Effector memory CD4-positive, alpha-beta T cell (primary cell): ENCODE results near the gene NDUFA11.
A peak's percentile ranks its signal among the peaks of the same experiment; 100 is the strongest.

Experiments
- DNase-seq, 3 donors: peaks; one replicate each; pipeline ENCODE4 v3.0.0-alpha.2; 2020
- H3K27ac ChIP-seq: 2 replicates; pipeline ENCODE4 v1.7.0; 2013; ENCODE audit warnings: mild to moderate bottlenecking, low read length, moderate library complexity; ENCODE audit not compliant: insufficient read depth, poor library complexity, severe bottlenecking
- H3K27me3 ChIP-seq: replicated peaks from 2 replicates; pipeline ENCODE4 v1.7.0; 2013; ENCODE audit warnings: mild to moderate bottlenecking, low read length; ENCODE audit not compliant: insufficient read depth, control insufficient read depth, poor library complexity, severe bottlenecking
- H3K36me3 ChIP-seq: 2 replicates; pipeline ENCODE4 v1.7.0; 2013; ENCODE audit warnings: mild to moderate bottlenecking, low read length, moderate library complexity; ENCODE audit not compliant: control insufficient read depth, insufficient read depth
- H3K4me1 ChIP-seq: 2 replicates; pipeline ENCODE4 v1.7.0; 2013; ENCODE audit warnings: low read length, mild to moderate bottlenecking; ENCODE audit not compliant: control insufficient read depth, insufficient read depth, poor library complexity, severe bottlenecking
- H3K4me3 ChIP-seq: 2 replicates; pipeline ENCODE4 v1.7.0; 2013; ENCODE audit warnings: low read length, low read depth, mild to moderate bottlenecking; ENCODE audit not compliant: insufficient read depth, poor library complexity, severe bottlenecking
- H3K9me3 ChIP-seq: 2 replicates; pipeline ENCODE4 v1.7.0; 2013; ENCODE audit warnings: mild to moderate bottlenecking, low read length, moderate library complexity; ENCODE audit not compliant: control insufficient read depth

NDUFA11 gene

DNA sequence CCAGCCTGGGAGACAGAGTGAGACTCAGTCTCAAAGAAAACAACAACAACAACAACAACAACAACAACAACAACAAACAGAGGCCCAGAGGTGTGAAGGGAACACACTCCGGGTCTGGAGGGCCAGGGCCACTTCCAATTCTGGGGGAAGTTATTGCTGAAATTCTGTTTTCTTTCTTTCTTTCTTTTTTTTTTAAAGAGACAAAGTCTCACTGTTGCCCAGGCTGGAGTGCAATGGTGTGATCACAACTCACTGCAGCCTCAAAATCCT is 7.0 kb upstream of the NDUFA11 start:
- Histone ChIP-seq H3K27me3 (no peaks in the 10 kb centered on the region), H3K4me3 (no peak overlapping the region), H3K36me3 (peaks cover 22% of the 10 kb centered on the region), H3K4me1 (peaks cover 4% of the 10 kb centered on the region), H3K9me3 (no peaks in the 10 kb centered on the region), H3K27ac (no peak overlapping the region)
- DNase-seq, result no peak

DNA sequence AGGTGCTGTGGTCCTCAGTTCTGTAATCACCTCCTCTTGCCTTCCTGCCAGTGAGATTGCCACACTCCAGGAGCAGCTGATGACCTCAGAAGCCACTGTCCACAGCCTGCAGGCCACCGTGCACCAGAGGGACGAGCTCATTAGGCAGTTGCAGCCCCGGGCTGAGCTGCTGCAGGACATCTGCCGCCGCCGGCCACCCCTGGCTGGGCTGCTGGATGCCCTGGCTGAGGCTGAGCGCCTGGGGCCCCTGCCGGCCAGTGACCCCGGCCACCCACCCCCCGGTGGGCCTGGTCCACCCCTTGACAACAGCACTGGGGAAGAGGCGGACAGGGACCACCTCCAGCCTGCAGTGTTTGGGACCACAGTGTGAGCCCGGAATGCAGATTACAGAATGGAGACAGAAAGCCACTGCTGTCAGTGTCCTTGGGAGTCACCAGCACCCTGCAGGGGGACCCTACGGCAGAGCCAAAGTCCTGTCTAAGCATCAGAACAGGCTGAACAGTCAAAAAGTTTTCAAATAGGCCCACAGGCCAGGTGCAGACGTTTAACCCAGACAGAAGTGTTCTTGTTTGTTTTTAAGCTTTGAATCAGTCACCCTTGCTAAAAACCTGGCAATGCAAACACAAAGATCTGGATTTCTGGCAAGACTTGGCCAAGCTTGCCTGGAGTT is 5.3 kb upstream of the NDUFA11 start:
- Histone ChIP-seq H3K27me3 (no peaks in the 10 kb centered on the region), H3K4me1 (peaks cover 6% of the 10 kb centered on the region), H3K4me3 (no peak overlapping the region), H3K27ac (no peak overlapping the region), H3K36me3 (peaks cover 14% of the 10 kb centered on the region), H3K9me3 (no peaks in the 10 kb centered on the region)
- no peak for DNase-seq

DNA sequence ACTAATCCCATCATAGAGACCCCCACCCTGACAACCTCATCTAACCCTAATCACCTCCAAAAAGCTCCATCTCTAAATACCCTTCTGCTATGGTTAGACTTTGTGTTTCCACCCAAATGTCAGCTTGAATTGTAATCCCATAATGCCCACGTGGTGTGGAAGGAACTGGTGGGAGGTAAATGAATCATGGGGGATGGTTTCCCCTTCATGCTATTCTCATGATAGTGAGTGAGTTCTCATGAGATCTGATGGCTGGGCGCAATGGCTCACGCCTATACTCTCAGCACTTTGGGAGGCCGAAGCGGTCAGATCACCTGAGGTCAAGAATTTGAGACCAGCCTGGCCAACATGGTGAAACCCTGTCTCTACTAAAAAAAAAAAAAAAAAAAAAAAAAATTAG is 3.7 kb upstream of the NDUFA11 start:
- peaks cover 13% of the 10 kb centered on the region for H3K4me1 ChIP-seq
- H3K9me3 ChIP-seq, result no peaks in the 10 kb centered on the region
- H3K27ac ChIP-seq, result no peak overlapping the region
- H3K4me3 ChIP-seq, result no peak overlapping the region
- DNase-seq, result no peak
- H3K36me3 ChIP-seq, result peaks cover 14% of the 10 kb centered on the region
- H3K27me3 ChIP-seq, result no peaks in the 10 kb centered on the region

DNA sequence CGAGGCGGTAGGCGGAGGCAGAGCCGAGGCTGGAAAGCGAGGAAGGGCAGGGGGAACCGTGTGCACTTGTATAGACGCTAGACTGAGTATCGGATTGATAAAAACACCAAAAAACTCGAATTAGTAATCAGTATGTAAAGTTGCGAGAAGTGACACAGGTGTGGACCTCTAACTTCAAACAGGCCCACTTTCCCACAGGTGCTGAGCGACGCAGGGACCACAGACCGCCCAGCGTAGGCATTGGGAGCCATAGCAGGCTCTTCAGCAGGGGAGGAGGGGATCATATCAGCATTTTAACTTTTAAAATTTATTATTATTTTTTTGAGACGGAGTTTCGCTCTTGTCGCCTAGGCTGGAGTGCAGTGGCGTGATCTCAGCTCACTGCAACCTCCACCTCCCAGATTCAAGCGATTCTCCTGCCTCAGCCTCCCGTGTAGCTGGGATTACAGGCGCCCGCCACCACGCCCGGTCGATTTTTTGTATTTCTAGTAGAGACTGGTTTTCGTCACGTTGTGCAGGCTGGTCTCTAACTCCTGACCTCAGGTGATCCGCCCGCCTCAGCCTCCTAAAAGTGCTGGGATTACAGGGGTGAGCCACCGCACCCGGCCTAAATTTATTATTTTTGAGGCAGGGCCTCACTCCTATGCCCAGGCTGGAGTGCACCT is 1.7 kb upstream of the NDUFA11 start:
- no peaks in the 10 kb centered on the region for H3K9me3 ChIP-seq
- H3K27ac ChIP-seq, result peak overlapping the region; percentile 72
- H3K4me1 ChIP-seq, result peaks cover 13% of the 10 kb centered on the region
- H3K4me3 ChIP-seq, result peak overlapping the region; percentile 81
- peaks cover 14% of the 10 kb centered on the region for H3K36me3 ChIP-seq
- DNase-seq, result peak in 1 of 3 donors; percentile 2
- no peaks in the 10 kb centered on the region for H3K27me3 ChIP-seq

DNA sequence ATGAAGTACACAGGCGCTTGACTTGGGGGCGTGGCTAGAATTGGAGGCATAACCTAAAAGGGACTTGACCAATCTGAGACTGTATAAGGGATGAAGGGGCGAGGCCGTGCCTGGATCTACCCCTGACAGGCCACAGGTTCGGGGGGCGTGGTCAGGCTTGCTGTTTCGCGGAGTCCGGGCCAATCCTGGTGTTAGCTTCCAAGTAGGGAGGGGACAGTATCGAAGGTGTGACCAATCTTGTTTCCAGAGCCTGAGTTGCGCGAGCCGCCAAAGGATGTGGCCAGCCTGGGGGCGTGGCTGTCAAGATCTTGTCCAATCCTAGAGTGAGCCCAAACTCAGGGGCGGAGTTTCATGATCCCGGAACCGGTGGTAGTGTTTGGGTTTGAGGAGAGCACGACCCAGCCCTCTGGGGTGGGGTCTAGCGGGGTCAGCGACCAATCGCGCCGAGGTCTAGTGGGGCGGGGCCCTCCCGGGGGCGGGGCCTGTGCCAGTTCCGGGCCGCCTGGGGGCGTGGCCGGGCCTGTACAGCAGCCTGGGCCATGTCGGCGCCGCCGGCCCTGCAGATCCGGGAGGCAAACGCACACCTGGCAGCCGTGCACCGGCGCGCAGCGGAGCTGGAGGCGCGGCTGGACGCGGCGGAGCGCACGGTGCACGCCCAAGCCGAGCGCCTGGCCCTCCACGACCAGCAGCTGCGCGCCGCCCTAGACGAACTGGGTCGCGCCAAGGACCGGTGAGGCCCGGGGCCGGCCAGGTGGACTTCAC is 943 bp upstream of the NDUFA11 start, which contains the start of gene VMAC:
VMAC (plus strand) TSS at position 521 of the 762 bp plus-strand sequence; CDS start at position 540, 19 bp downstream.
- Histone ChIP-seq H3K4me1 (peaks cover 13% of the 10 kb centered on the region), H3K9me3 (no peaks in the 10 kb centered on the region), H3K27me3 (no peaks in the 10 kb centered on the region), H3K4me3 (peak within 1 kb of the TSS; percentile 81), H3K27ac (peak within 1 kb of the TSS; percentile 81), H3K36me3 (peaks cover 7% of the 10 kb centered on the region)
- DNase-seq, result peak; percentile 100

DNA sequence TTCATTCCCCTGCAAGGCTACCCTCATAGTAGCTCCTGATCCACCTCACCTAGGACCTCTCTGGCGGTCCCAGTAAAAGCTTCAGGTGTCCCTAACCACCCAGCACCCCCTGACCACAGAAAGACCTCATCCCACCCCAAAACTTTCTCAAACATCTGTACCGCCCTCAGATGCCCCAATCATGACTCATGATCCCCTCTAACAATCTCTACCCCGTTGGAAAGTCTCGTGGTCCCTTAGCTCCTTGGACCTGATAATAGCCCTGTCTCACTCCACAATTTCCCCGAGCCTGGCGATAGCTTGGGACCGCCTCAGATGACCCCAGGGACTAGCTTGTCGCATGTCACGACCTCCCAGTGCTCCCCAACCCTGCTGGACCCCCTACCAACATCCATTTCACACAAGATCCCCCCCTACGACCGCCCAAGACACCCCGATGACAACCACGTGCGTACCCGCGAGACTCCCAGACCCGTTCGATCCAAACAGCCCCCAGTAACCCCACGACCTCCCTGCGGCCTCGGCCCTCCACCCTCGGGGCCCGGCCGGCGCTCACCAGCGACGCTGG is 450 bp downstream of the NDUFA11 start:
- Histone ChIP-seq H3K36me3 (no peaks in the 10 kb centered on the region), H3K4me1 (peaks cover 13% of the 10 kb centered on the region), H3K4me3 (peak overlapping the region; percentile 79), H3K27ac (peak overlapping the region; percentile 81), H3K9me3 (no peaks in the 10 kb centered on the region), H3K27me3 (no peaks in the 10 kb centered on the region)
- no peak for DNase-seq

DNA sequence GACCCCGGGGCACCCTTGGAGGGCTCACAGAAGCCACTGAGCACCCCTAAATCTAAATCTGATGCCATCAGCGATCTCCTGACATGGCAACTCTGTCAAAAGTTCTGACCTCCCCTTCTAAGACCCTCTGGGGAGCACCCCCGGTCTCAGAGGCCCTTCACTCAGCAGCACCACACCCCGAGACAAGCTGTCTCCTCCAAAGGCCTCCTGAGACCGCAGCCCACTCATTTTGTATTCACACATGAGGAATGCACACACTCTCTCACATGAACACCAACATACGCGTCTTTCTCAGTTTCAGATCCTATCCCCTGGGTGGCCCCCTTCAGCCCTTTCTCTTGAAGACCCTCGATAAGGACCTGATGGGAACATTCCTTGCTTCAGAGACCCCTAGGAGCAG is 2.6 kb downstream of the NDUFA11 start:
- peaks cover 7% of the 10 kb centered on the region for H3K36me3 ChIP-seq
- H3K4me3 ChIP-seq, result no peak overlapping the region
- H3K9me3 ChIP-seq, result no peaks in the 10 kb centered on the region
- H3K27ac ChIP-seq, result no peak overlapping the region
- H3K4me1 ChIP-seq, result peaks cover 13% of the 10 kb centered on the region
- H3K27me3 ChIP-seq, result no peaks in the 10 kb centered on the region
- DNase-seq, result no peak

DNA sequence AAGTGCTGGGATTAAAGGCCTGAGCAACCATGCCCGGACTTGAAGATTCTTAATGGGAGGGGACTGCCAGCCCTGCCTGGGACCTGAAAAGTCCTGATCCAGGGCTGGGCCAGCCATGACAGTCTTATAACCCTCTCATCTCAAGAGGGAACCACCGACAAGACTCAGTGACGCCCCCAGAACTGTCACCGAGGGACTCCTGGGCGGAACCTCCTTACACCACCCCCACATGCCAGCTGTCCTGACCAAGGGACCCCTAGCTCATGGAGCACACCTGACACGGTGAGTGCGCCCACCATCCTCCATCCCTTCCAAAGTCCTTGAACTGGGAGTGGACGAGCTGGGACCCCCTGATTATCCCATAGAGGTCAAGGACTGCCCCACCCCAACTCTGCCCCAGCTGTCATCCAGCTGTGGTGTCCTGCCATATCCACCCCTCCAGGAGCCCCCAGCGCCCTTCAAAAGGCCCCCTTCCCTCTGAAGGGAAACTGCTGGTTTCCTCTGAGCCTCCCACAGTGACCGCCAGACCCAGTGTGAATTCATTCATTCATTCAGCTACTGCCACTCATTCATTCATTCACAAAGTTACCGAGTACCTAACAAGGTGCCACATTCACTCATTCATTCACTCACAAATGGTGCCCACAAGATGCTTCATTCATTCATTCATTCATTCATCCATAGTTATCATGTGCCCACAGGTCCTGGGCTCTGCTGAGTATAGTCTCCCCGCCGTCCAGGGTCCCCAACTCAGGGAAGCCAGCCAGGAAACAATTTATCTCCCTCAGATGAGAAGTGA is 3.7 kb downstream of the NDUFA11 start:
- Histone ChIP-seq H3K27me3 (no peaks in the 10 kb centered on the region), H3K4me3 (no peak overlapping the region), H3K9me3 (no peaks in the 10 kb centered on the region), H3K36me3 (peaks cover 17% of the 10 kb centered on the region), H3K4me1 (peaks cover 8% of the 10 kb centered on the region), H3K27ac (no peak overlapping the region)
- DNase-seq, result no peak

DNA sequence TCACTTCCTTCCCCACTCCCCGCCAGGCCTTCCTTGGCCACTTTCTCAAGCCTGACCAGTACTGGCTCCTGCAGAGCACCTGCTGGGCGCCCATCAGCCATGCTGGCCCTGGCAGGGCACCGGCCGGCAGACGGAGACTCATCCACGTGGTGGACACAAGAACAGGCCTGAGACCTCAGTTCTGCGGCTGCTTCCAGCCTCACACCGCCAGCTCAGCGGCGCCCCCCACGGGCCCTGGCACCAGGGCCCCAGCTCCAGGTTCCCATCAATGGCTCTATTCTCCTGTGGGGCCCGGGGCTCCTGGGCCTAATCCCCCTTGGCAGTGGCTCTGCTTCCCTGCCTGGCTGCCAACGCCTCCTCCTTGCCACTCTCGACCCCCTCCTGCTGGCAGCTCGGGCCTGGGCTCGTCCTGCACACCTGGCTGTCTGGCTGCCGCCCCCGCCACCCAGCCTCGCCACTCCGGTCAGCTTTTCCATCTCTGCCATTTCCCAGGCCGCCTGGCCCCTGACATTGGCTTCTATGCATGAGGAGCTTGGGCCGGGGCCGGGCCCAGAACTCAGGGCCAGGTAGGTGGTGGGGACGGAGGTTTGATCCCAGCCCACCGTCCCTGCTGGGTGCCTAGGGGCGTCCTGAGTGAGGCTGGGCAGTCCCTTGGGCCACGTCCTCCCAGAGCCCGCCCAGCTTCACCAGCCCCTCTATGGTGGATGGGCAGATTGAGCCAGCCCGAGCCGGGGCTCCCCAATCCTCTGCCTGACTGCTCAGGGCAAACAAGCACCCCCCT is 6.2 kb downstream of the NDUFA11 start:
- H3K27me3 ChIP-seq, result no peaks in the 10 kb centered on the region
- no peak overlapping the region for H3K4me3 ChIP-seq
- H3K9me3 ChIP-seq, result no peaks in the 10 kb centered on the region
- peaks cover under 1% of the 10 kb centered on the region for H3K4me1 ChIP-seq
- no peak for DNase-seq
- H3K27ac ChIP-seq, result no peak overlapping the region
- H3K36me3 ChIP-seq, result peaks cover 23% of the 10 kb centered on the region
